SK-MEL-5 (cell line): ENCODE data around the gene NBPF8. TPM values are rescaled to one million over a fixed set of nuclear protein-coding genes. Genes with fewer than 3 reads are reported as not detected.
"Not testable (repeated sequence)": the region's sequence is repeated elsewhere in the genome, so short reads cannot be mapped to it uniquely, and the experiment has no call there.

Source experiments
- DNase-seq: peaks from one replicate; pipeline ENCODE4 v3.0.0-alpha.2; 2016; ENCODE audit warnings: low read depth, low spot score
- in situ Hi-C: cut with HindIII; loops from 2 replicates; pipeline ENCODE4 v1.10.0; 2016; ENCODE audit warnings: low sequenced_read_pairs, high pct_unique_total_duplicates, low pct_unique_long_range_greater_than_20kb
- polyA plus RNA-seq, 2 experiments: library from polyadenylated mRNA; depleted of rRNA; stranded (reverse); fragments of >200 nt; gene quantifications; 2 replicates each; pipeline ENCODE4 v1.2.3, GENCODE V29; 2015
- total RNA-seq: library from RNA; depleted of rRNA; stranded (reverse); fragments of >200 nt; shearing (Covaris generic); gene quantifications from 2 replicates; pipeline ENCODE4 v1.2.3, GENCODE V29; 2014; rRNA removed

Gene NBPF8
- 7.4 and 9.3 TPM in 2 replicates for total RNA-seq
- 4.0 and 7.0 TPM in 2 replicates for polyA plus RNA-seq (2015; cell fraction: cytosol; rRNA removed)
- 109 and 115 TPM in 2 replicates for polyA plus RNA-seq (2015; cell fraction: nucleus; rRNA removed)

DNA sequence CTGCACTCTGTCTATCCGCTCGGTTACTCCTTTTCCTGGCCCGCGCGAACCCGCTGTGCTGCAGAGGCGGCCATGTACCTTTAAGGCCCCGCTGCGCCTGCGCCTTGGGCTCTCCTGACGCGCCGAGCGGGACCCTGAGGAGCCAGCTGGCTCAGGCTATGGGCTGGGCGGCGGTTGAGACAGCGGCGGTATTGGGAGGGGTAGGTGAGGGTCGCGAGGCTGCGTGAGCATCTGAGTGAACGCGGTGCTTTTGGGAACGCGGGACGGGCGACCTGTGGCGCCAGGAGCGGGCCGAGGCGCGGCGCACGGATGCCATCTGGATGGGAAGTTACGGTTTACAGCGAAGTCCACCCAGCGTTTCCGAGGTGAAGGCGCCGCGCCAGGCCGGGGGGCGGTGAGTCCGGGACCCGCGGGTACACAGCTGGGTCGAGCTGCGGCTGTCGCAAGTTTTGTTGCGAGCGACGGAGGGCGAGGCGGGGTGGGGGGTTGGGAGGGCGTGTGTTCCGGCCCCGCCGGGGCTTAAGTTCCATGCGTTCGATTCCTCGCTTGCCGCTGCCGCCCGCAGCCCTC, at the start of gene NBPF8:
Gene NBPF8 (plus strand): TSS at position 125 of the 570 bp plus-strand sequence. CDS start 21,488 bp downstream, outside the sequence.
- in situ Hi-C loops: not testable (repeated sequence)
- peak; percentile 61 for DNase-seq

- in situ Hi-C loops, DNase-seq: not testable (repeated sequence)
These were observed 47.1 kb upstream of the NBPF8 start for GRCh38 chr1:120367709-120368108.

- in situ Hi-C loops, DNase-seq: not testable (repeated sequence)
These were observed 28.2 kb upstream of the NBPF8 start for GRCh38 chr1:120386651-120387050.

DNA sequence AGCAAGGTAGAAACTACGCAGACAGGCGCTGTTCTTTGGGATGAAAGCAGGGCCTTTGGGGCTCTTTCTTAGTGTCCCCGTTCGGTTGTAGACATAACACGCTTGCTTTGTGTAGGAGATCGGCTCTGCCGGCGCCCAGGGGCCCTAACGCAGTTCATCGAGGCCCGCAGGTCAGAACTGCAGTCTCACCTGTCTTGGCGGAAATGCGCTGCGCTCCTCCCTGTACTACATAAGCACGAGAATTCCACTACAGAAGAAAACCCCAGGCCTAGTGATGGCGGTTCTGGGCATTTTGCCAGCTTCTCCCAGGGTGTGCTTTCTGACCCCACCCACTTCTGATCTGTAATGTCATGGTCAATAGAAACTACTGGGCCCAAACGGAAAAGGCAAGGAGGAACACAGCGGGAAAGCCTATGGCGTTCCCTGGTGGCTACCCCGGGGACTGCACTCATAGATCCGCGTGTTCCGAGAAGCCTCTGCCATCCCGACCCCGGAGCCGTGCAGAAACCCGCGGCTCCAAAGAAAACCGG, 26.2 kb upstream of the NBPF8 start:
- in situ Hi-C loops: not testable (repeated sequence)
- DNase-seq: peak; percentile 44

DNA sequence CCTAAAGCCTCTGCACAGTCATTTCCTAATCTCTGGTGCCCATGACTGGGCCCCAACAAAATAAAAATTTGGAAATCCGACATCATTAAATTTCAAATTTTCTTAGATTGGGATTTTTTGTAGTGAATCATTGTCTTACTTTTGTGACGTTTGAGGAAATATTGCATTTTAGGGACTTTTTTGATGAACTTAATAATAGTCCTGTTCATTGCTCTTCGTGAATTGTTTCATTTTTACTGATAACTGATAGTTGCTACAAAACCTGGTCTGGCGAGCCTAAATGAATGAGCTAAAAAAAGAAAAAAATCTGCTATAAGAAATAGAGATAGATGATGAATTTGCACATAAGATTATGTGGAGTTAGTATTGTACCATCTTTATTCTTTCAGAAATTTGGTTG, 23.5 kb upstream of the NBPF8 start:
- DNase-seq, in situ Hi-C loops: not testable (repeated sequence)

DNA sequence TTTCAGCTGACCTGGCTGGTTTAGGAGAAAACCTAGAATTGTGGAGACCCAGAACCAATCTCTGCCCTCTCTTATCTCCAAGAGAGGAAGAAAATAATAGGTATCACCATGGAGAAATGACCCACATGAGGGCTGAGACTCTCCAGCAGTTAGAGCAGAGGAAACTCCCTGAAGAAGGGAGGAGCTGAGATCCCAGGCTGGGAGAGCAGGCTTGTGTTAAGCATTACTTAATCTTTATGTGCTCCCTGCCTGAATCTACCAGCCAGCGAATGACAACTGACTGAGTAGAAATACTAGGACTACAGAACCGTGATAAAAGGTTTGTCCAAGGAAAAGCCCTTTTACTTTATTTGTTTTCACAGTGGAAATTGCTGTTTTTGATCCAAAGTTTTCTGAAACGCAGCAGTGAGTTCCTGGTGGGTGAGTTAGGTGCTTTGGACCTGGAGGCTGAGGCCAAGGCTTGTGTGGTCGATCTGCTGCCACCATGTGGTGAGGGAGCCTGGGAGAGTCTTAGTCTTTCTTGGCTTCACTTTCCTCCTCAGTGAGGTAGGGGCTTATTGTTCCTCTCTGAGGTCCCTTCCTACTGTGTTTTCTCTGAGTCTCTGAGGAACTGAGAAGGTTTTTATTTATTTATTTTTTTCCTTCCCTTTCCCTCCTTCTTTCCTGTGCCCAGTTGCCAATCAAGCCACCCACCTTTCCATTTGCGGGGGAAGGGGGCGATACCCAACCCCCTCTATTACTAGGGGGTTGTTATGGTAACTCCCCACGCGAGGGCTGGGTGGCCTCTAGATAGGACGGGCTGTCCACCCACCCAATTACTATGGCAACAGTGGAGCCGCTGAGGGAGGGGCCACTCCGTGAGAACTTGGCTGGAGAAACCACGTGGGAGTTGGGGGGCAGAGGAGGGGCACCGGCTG, 21.3 kb upstream of the NBPF8 start:
- in situ Hi-C loops: not testable (repeated sequence)
- DNase-seq: peak; percentile 0

- in situ Hi-C loops, DNase-seq: not testable (repeated sequence)
These were observed 9.5 kb upstream of the NBPF8 start for GRCh38 chr1:120405348-120405747.

DNA sequence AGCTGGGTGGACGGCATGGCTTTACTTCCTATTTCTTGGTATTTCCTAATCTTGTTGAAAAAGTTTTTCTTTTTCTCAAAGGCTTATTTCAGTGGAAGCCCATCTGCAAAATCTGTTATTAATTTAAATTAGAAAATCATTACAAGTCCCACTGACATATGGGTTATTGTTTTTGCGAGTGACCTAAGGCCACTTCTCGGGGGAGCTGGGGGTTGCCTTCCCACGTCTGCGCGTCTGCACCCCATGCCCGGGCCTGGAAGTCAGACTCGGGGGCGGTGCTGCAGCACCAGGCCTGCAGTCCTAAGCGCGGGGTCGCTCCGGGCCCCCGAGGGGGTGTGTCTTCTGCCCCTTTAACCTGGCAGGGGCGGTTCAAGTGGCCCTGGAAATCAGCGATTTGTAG, 384 bp upstream of the NBPF8 start:
- DNase-seq, in situ Hi-C loops: not testable (repeated sequence)

DNA sequence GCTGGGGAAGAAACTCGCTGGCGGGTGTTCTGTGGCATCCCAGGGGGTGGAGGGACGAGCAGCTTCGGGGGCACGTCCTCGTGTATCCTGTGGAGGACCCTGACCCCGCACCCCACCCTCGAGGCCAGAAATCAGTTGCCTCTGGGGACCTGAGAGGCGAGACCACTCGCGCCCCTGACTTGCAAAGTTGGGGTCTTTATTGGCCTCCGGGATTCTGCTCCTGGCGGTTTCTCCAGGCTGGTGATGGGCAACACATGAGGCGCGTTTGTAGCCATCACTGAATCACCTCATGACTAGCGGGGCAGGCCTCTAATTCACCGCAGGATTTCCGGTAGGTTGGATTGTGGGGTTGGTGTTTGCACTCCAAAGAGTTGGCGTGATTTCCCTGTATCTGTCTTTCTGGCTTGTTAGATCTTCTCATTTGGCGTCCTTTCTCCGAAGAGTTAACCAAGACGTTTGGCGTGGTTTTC, 692 bp downstream of the NBPF8 start:
- peak; percentile 32 for DNase-seq
- in situ Hi-C loops: not testable (repeated sequence)

DNA sequence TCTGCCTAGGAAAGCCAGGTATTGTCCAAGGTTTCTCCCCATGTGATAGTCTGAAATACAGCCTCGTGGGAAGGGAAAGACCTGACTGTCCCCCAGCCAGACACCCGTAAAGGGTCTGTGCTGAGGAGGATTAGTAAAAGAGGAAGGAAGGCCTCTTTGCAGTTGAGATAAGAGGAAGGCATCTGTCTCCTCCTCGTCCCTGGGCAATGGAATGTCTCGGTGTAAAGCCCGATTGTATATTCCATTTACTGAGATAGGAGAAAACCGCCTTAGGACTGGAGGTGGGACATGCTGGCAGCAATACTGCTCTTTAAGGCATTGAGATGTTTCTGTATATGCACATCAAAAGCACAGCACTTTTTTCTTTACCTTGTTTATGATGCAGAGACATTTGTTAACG, 10.2 kb downstream of the NBPF8 start:
- in situ Hi-C loops, DNase-seq: not testable (repeated sequence)

DNA sequence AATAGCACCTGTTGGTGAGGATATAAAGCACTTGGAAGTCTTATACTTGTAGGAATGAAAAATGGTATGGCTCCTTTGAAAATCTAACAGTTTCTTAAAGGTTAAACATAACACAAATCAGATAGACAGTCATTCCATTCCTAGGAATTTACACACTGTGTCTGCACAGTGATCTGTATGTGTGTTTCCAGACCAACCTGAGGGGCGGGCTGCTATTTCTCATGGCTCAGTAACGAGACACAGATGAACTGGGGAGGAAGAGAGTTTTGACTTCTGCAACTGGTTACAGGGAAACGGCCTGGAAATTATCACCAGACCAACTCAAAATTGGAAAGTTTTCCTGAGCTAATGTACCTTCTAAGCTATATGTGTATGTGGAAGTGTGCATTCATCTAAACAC, 16.8 kb downstream of the NBPF8 start:
- DNase-seq, in situ Hi-C loops: not testable (repeated sequence)

GRCh38 chr1:120433831-120434230, 19.0 kb downstream of the NBPF8 start:
- in situ Hi-C loops, DNase-seq: not testable (repeated sequence)

GRCh38 chr1:120449124-120449523, 34.3 kb downstream of the NBPF8 start:
- in situ Hi-C loops, DNase-seq: not testable (repeated sequence)

Other genes starting within 250 kb of the NBPF8 start
- gene SEC22B, start 238.5 kb upstream of the NBPF8 start, total RNA-seq: 38.7 and 39.8 TPM in 2 replicates